T-cell (primary cell): ENCODE results near the gene C2orf92. TPM values are rescaled to one million over a fixed set of nuclear protein-coding genes. Genes with fewer than 3 reads are reported as not detected.

Source experiments
- ATAC-seq, 4 experiments: fragments of 200-7000 bp in 3 of 4; fragments of 150-1000 bp in 1 of 4; cut with Tn5 transposase; replicated peaks in 1 of 4; 1 replicate in 3 of 4; 2 replicates in 1 of 4; pipeline ENCODE4 v1.10.0; 2021; ENCODE audit warnings: moderate library complexity in 3 of 4, mild to moderate bottlenecking in 2 of 4, moderate number of reproducible peaks in 1 of 4
- CTCF ChIA-PET, 2 donors: fragments of 300-600 bp; sonication (Branson Sonifier 250); formaldehyde crosslinking; loops; one replicate each; lab custom pipeline; 2022; ENCODE audit warnings: antibody characterized with exemption in 2 of 2; lab: Charles Lee
- POLR2A ChIA-PET, 2 donors: fragments of 300-600 bp; sonication (Branson Sonifier 250); formaldehyde crosslinking; loops; one replicate each; lab custom pipeline; 2022; ENCODE audit warnings: antibody characterized with exemption in 2 of 2; lab: Charles Lee
- DNase-seq, 35 experiments: peaks; one replicate each; pipeline versions ENCODE4 v3.0.0 to v3.0.0-alpha.2; 2013 to 2023
- H3K27ac ChIP-seq: one replicate; pipeline ENCODE4 v1.5.1; 2013; ENCODE audit warnings: low read length
- H3K27me3 ChIP-seq, 2 experiments: replicated peaks in 1 of 2; 1 replicate in 1 of 2; 2 replicates in 1 of 2; pipeline versions ENCODE4 v1.6.1 to v1.7.0; 2013; ENCODE audit warnings: low read length in 1 of 2, mixed read lengths in 1 of 2; ENCODE audit not compliant: control insufficient read depth in 2 of 2, insufficient read depth in 2 of 2; ENCODE audit errors: extremely low read depth in 1 of 2
- H3K36me3 ChIP-seq, 2 donors: 1 replicate in 1 of 2; 2 replicates in 1 of 2; pipeline versions ENCODE4 v1.6.1 to v1.7.0; 2013; ENCODE audit warnings: low read length in 1 of 2; ENCODE audit not compliant: control insufficient read depth in 2 of 2, insufficient read depth in 1 of 2; ENCODE audit errors: extremely low read depth in 1 of 2
- H3K4me1 ChIP-seq, 2 experiments: 1 replicate in 1 of 2; 2 replicates in 1 of 2; pipeline versions ENCODE4 v1.6.1 to v1.7.0; 2013; ENCODE audit warnings: low read length in 2 of 2, mixed read lengths in 1 of 2; ENCODE audit not compliant: insufficient read depth in 2 of 2, control insufficient read depth in 1 of 2; ENCODE audit errors: extremely low read depth in 1 of 2
- H3K4me3 ChIP-seq, 2 donors: 1 replicate in 1 of 2; 2 replicates in 1 of 2; pipeline versions ENCODE4 v1.5.1 to v1.7.0; 2013; ENCODE audit warnings: mild to moderate bottlenecking in 2 of 2, low read length in 1 of 2, moderate library complexity in 1 of 2; ENCODE audit not compliant: control insufficient read depth in 1 of 2; ENCODE audit errors: extremely low read depth in 1 of 2
- H3K9me3 ChIP-seq: 2 replicates; pipeline ENCODE4 v1.7.0; 2013
- H3K27ac Mint-ChIP-seq, 2 donors: one replicate each; pipeline ENCODE4 v1.8.0; 2020 to 2021; ENCODE audit warnings: mild to moderate bottlenecking in 2 of 2, mixed read lengths in 2 of 2
- H3K27me3 Mint-ChIP-seq, 2 donors: one replicate each; pipeline ENCODE4 v1.8.0; 2021 to 2022; ENCODE audit warnings: mixed read lengths in 2 of 2
- H3K36me3 Mint-ChIP-seq: one replicate; pipeline ENCODE4 v1.8.0; 2021; ENCODE audit warnings: mixed read lengths
- H3K4me1 Mint-ChIP-seq, 3 donors: one replicate each; pipeline ENCODE4 v1.8.0; 2020 to 2022; ENCODE audit warnings: mixed read lengths in 3 of 3, mild to moderate bottlenecking in 1 of 3
- H3K4me3 Mint-ChIP-seq, 3 donors: one replicate each; pipeline ENCODE4 v1.8.0; 2020 to 2022; ENCODE audit warnings: mild to moderate bottlenecking in 3 of 3, mixed read lengths in 3 of 3, moderate library complexity in 3 of 3
- H3K9me3 Mint-ChIP-seq, 3 donors: one replicate each; pipeline ENCODE4 v1.8.0; 2020 to 2022; ENCODE audit warnings: mixed read lengths in 3 of 3
- WGBS: methylation state at CpG from one replicate; pipeline ENCODE4 v1.1.5; 2013; ENCODE audit warnings: missing lambda C conversion rate; ENCODE audit not compliant: insufficient coverage; 5-methylcytosine and 5-hydroxymethylcytosine counted together
- total RNA-seq, 35 experiments: library from RNA in 6 of 35; stranded (reverse) in 6 of 35; fragments of 120-200 nt in 1 of 35; gene quantifications; one replicate each; pipeline versions ENCODE4 v1.2.1 to v1.2.4 and lab custom pipeline; 2013 to 2026

Gene C2orf92
- total RNA-seq, 5 donors from 2014 or later (not counting 1 experiment from before 2014, with no cell fraction given), result 15.3 to 24.1 (median 16.6) TPM

DNA sequence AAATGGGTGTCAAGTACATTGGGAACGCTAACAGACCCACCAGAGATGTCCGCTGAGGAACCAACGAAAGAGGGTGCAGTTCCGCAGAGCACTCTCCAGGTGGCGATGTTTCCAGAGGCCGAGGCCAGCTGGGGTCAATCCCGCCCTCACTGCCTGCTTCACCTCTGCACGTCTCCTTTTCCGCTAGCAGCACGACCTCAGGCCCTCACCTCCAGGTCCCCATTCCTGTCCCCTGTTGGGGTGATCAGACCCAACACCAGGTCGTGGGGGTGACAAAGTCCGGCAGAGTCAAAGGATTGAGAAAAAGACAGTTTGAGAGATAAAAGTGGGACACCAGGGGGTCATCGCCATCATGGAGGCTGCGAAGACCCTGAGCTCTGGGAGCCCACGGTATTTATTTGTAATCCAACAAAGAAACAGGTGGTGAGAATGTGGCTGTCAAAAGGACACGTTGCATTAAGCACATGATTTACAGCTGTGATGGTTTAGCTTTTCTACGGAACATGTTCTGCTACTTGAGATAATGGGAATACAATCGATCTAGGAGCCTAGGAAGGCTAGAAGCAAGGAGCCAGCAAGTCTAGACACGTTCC lies 71.2 kb downstream of the C2orf92 start:
- H3K36me3 Mint-ChIP-seq, result peaks cover 35% of the 10 kb centered on the region
- DNase-seq (peak in 13 of 35 experiments; percentile 17 to 63 (median 31)), ATAC-seq (peak in 3 of 4 experiments; percentile 27 to 46 (median 34))
- peaks cover 60 to 62% (median 60%) of the 10 kb centered on the region in 3 donors for H3K4me1 Mint-ChIP-seq
- CTCF ChIA-PET, result interaction anchor here (0.6 to 2.2 kb wide), 11 partner anchors 16 to 1439 kb away, joined by 3 to 6 read pairs (median 3); partner anchors contain the start of gene ZAP70 (in 1 of the 2)
- no peaks in the 10 kb centered on the region for H3K9me3 Mint-ChIP-seq
- Histone ChIP-seq H3K27ac (peak overlapping the region; percentile 5), H3K4me1 (peaks cover 6 to 72% of the 10 kb centered on the region in 2 experiments), H3K27me3 (no peaks in the 10 kb centered on the region), H3K36me3 (peaks cover 22 to 60% of the 10 kb centered on the region in 2 donors), H3K4me3 (no peak overlapping the region), H3K9me3 (no peaks in the 10 kb centered on the region)
- H3K27ac Mint-ChIP-seq, result peak overlapping the region; percentile 79 to 86
- no peaks in the 10 kb centered on the region for H3K27me3 Mint-ChIP-seq
- peak overlapping the region in 2 of 3 donors; percentile 10 to 21 for H3K4me3 Mint-ChIP-seq
- 75% methylated on average over 10 of the region's 19 CpGs for WGBS
- POLR2A ChIA-PET, result interaction anchor here in 1 of 2 donors (0.7 to 1.1 kb wide), 2 partner anchors 23 to 191 kb away, joined by 3 read pairs; no protein-coding TSS in a partner anchor

- ChIA-PET POLR2A (interaction anchor here in 1 of 2 donors (0.7 to 1.1 kb wide), 2 partner anchors 23 to 190 kb away, joined by 3 read pairs; no protein-coding TSS in a partner anchor), CTCF (interaction anchor here (0.7 to 2.2 kb wide), 6 partner anchors 23 to 114 kb away, joined by 3 to 6 read pairs (median 5); no protein-coding TSS in a partner anchor)
- Histone ChIP-seq H3K27me3 (no peaks in the 10 kb centered on the region), H3K27ac (peak overlapping the region; percentile 69), H3K4me1 (peaks cover 9 to 73% of the 10 kb centered on the region in 2 experiments), H3K9me3 (no peaks in the 10 kb centered on the region), H3K4me3 (no peak overlapping the region), H3K36me3 (peaks cover 20 to 54% of the 10 kb centered on the region in 2 donors)
- ATAC-seq (no peak), DNase-seq (no peak)
- peaks cover 32% of the 10 kb centered on the region for H3K36me3 Mint-ChIP-seq
- H3K4me1 Mint-ChIP-seq, result peaks cover 64 to 66% (median 66%) of the 10 kb centered on the region in 3 donors
- H3K27ac Mint-ChIP-seq, result peak overlapping the region in 1 of 2 donors; percentile 94
- H3K4me3 Mint-ChIP-seq, result peak overlapping the region in 1 of 3 donors; percentile 10
- no peaks in the 10 kb centered on the region for H3K9me3 Mint-ChIP-seq
- WGBS, result 94% methylated on average over 14 of the region's 20 CpGs
- no peaks in the 10 kb centered on the region for H3K27me3 Mint-ChIP-seq
Measured at GRCh38 chr2:97741251-97741650, 71.7 kb downstream of the C2orf92 start.

DNA sequence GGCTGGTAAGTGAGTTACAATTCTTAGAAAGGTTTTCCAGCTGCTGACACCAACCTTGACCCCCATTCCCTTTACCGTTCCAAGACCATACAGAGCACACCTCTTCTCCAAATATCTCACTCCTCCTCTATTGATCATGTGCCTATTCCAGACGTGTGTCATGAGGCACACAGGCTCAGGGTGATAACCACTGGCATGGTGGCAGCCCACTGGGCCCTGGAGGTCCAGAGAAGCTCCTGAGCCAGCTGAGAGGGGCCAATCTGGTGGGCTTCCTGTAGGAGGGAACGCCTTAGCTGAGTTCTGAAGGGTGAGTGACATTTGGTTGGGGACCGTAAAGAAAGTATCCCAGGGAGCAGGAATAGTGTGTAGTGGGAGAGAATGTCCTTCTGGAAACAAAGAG lies 72.2 kb downstream of the C2orf92 start:
- H3K36me3 ChIP-seq, result peaks cover 17 to 50% of the 10 kb centered on the region in 2 donors
- ATAC-seq (no peak), DNase-seq (no peak)
- ChIA-PET POLR2A (interaction anchor here (0.8 to 1.1 kb wide), 2 partner anchors 21 to 24 kb away, joined by 3 to 9 read pairs; no protein-coding TSS in a partner anchor), CTCF (interaction anchor here (0.7 to 2.2 kb wide), 5 partner anchors 23 to 114 kb away, joined by 3 to 6 read pairs (median 5); no protein-coding TSS in a partner anchor)
- H3K4me3 ChIP-seq, result no peak overlapping the region
- peaks cover 69 to 71% (median 70%) of the 10 kb centered on the region in 3 donors for H3K4me1 Mint-ChIP-seq
- no peaks in the 10 kb centered on the region for H3K9me3 Mint-ChIP-seq
- H3K27ac ChIP-seq, result peak overlapping the region; percentile 69
- peaks cover 9 to 76% of the 10 kb centered on the region in 2 experiments for H3K4me1 ChIP-seq
- no peaks in the 10 kb centered on the region for H3K27me3 ChIP-seq
- peak overlapping the region; percentile 94 for H3K27ac Mint-ChIP-seq
- H3K27me3 Mint-ChIP-seq, result no peaks in the 10 kb centered on the region
- H3K36me3 Mint-ChIP-seq, result peaks cover 30% of the 10 kb centered on the region
- no peaks in the 10 kb centered on the region for H3K9me3 ChIP-seq
- WGBS, result 71% methylated on average over 4 of the region's 4 CpGs
- peak overlapping the region in 1 of 3 donors; percentile 60 for H3K4me3 Mint-ChIP-seq

DNA sequence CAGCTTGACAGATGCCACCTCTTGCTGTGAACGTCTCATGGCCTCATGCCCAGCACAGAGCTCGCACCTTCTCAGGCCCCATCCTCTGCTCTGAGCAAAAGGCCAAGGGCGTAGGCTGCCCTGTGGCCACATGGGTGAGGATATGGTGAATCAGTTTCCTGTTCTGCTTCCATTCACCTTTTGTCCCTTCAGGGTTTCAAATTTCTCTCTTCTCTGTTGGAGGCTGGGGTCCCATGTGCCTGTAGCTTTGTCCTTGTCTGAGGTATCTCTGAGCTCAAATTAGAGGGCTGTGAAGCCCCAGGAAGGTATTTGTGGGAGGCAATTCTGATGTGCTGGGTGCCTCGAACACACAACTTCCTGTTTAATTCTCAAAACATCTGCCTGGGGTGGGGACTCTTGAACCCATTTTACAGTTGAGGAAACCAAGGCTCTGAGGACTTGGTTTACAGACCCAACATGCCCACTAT lies 72.9 kb downstream of the C2orf92 start:
- H3K36me3 ChIP-seq, result peaks cover 10 to 43% of the 10 kb centered on the region in 2 donors
- 20% methylated on average over 1 of the region's 4 CpGs for WGBS
- no peaks in the 10 kb centered on the region for H3K27me3 ChIP-seq
- H3K27ac ChIP-seq, result peak overlapping the region; percentile 69
- Mint-ChIP-seq H3K4me3 (peak overlapping the region in 1 of 3 donors; percentile 60), H3K4me1 (peaks cover 74 to 76% (median 76%) of the 10 kb centered on the region in 3 donors), H3K27me3 (no peaks in the 10 kb centered on the region), H3K27ac (peak overlapping the region; percentile 94), H3K9me3 (no peaks in the 10 kb centered on the region), H3K36me3 (peaks cover 25% of the 10 kb centered on the region)
- ATAC-seq, result peak in 3 of 4 experiments; percentile 31 to 63 (median 49)
- H3K4me3 ChIP-seq, result no peak overlapping the region
- H3K9me3 ChIP-seq, result no peaks in the 10 kb centered on the region
- CTCF ChIA-PET, result interaction anchor here (1.3 to 1.8 kb wide), 3 partner anchors 43 to 78 kb away, joined by 3 to 6 read pairs (median 5); partner anchors contain the start of gene ACTR1B (in 1 of the 2)
- DNase-seq, result peak in 8 of 35 experiments; percentile 14 to 42 (median 24)
- H3K4me1 ChIP-seq, result peaks cover 9 to 78% of the 10 kb centered on the region in 2 experiments
- POLR2A ChIA-PET, result interaction anchor here in 1 of 2 donors (0.8 kb wide), 1 partner anchor 22 kb away, joined by 9 read pairs; no protein-coding TSS in a partner anchor

DNA sequence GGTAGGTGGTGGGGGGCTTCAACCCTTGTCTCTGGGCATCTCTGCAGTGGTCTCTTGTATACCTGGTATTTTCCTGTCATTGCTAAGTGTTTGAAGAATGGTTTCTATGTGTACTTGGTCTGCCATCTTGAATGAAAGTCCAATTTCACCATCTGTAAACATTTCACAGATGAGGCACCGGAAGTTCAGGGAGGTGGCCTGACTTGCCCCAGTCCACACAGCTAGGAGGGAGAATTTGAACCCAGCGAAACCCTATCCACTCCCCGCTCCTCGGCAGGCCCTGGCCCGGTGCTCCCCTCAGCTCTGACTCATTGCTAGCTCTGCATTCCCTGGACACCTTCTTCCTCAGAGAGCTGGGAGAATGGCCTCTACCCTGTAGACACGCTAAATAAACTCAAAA lies 74.4 kb downstream of the C2orf92 start:
- Mint-ChIP-seq H3K36me3 (peaks cover 14% of the 10 kb centered on the region), H3K27ac (peak overlapping the region; percentile 94), H3K27me3 (no peaks in the 10 kb centered on the region), H3K4me1 (peaks cover 78 to 80% (median 79%) of the 10 kb centered on the region in 3 donors), H3K4me3 (no peak overlapping the region), H3K9me3 (no peaks in the 10 kb centered on the region)
- WGBS, result no CpG with 5 or more reads among the region's 6 CpGs
- CTCF ChIA-PET, result interaction anchor here in 1 of 2 donors (0.6 to 0.9 kb wide), 2 partner anchors 44 to 46 kb away, joined by 3 read pairs; no protein-coding TSS in a partner anchor
- Histone ChIP-seq H3K4me3 (no peak overlapping the region), H3K9me3 (no peaks in the 10 kb centered on the region), H3K27me3 (no peaks in the 10 kb centered on the region), H3K4me1 (peaks cover 11 to 84% of the 10 kb centered on the region in 2 experiments), H3K36me3 (peaks cover 1 to 28% of the 10 kb centered on the region in 2 donors), H3K27ac (peak overlapping the region; percentile 18)
- POLR2A ChIA-PET, result no interaction called here
- peak in 1 of 35 experiments; percentile 4 for DNase-seq
- no peak for ATAC-seq
